Measurements from ENCODE around the gene MR1.
"Not testable (repeated sequence)": the region's sequence is repeated elsewhere in the genome, so short reads cannot be mapped to it uniquely, and the experiment has no call there.

Gene MR1

GRCh38 chr1:181032535-181032934 is 1.2 kb upstream of the MR1 start:
- DNase-seq, result no peak

DNA sequence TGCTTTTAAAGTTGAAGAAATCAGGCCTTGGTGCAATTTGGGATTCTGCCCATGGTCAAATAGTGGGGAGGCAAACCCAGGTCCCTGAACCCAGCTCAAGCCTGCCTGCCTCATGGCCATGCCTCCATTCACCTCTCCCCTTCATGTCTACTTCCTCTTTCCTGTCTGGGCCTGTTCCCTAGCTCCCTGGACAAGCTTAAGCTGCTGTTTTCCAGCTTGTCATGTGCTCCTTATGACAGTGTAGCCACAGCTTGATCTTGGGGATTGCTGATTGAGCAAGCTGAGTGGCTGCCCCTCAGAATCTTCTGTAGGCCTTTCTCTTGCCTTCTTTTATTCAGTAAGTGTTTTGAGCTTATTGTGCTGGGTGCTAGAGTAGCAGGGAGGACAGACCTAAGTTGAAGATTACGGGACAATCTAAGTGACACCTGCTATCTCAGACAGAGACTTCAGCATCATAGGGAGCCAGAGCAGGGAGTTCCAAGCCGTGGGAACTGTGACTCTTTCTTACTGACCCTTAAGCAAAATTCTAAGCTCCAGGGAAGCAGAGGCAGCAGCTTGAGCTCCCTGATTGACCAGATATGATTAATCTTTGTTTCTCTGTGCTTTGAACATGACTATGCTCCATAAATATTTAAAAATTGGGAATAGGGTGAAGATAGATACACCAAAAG is 520 bp upstream of the MR1 start:
- DNase-seq, result no peak

DNA sequence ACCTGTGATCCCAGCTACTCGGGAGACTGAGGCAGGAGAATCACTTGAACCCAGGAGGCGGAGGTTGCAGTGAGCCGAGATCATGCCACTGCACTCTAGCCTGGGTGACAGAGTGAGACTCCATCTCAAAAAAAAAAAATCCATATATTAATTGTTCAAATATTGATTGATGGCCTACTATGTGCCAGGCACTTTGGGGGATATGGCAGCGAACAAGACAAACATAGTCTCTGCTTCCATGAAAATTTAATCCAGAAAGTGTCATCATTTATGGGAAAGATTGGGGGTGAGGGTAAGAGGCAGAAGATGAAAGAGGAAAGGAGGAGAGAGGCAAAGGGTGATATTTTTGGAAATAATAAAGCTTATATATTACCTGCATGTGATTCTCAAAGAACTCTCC is 1.4 kb downstream of the MR1 start:
- DNase-seq, result not testable (repeated sequence)

GRCh38 chr1:181036107-181036836 is 2.5 kb downstream of the MR1 start:
- no peak for DNase-seq

- no peak for DNase-seq
Measured at GRCh38 chr1:181037386-181037785, 3.6 kb downstream of the MR1 start.

- DNase-seq, result peak; percentile 72
Measured at GRCh38 chr1:181038399-181038873, 4.7 kb downstream of the MR1 start.

- no peak for DNase-seq
Measured at GRCh38 chr1:181040284-181040865, 6.6 kb downstream of the MR1 start.

DNA sequence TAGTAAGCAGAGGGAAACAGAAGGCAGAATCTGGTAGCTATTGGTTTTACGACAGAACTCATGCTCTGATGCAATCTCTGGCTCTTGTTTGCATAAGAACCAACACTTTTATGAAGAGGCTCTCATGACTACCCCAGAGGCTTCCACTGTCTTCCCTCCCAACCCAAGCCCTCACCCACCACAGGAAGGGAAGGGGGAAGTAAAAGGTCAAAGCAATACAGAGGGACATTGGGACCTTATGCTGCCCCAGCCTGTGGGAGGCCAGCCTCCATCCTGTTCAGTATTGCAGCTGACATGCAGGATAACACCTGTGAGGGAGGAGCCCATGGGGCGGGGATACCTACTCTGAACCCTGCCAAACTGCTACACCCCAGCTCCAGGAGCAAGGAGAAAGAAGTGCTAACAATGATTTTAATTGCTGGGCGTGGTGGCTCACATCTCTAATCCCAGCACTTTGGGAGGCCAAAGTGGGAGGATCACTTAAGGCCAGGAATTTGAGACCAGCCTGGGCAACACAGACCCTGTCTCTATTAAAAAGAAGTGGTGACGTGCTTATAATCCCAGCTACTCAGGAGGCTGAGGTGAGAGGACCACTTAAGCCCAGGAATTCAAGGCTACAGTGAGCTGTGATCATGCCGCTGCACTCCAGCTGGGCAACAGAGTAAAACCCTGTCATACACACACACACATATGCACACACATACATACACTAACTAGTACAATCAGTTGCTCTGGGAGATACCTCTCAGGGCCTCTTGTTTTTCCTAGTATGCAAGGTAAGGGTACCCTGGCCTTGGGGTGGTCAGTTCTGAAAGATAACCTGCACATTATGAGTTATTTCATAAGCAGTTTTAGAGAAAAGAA is 9.5 kb downstream of the MR1 start:
- peak; percentile 71 for DNase-seq

DNA sequence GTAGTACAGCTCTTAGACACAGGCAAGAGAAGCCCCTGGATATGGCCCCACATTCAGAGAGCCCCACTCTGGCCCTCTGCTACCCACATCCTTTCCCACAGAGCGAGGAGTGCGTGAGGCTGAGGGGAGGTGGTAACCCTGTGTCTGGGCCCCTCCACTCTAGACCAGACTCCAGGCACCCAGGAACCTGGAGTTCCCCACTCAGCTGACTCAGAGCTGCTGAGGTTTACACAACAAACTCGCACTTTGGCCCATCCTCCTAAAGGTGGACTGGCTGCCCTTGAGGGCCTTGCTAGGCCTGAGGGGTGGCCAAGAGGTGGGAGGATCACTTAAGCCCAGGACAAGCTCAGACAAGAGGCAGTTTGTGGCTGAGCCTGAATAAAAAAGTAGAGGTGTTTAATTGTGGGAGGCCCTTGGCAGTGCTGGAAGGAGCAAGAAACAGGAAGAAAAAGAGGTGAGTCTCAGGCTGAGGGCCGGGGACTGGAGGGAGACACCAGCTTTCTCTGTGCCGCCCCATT is 10.7 kb downstream of the MR1 start:
- DNase-seq, result no peak

GRCh38 chr1:181045946-181046345 is 12.2 kb downstream of the MR1 start:
- DNase-seq, result not testable (repeated sequence)

DNA sequence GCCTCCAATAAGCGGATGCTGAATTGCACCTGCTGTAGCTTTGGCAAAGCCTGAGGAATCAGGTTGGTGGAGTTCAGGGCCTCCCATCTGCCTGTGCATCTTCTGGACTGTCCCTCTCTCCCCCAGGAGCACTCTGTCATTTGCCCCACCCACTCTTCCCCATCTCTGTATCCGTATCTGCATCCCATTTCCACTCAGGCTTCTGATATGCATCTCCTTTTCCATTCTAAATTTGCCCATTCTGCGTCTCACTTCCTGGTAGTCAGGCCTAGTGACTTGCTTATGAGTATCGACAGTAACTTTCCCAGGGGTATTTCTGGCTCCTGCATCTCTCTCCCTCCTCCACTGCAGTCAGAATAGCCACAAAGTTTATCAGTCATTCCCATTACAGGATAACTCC is 15.6 kb downstream of the MR1 start:
- no peak for DNase-seq

- DNase-seq, result no peak
Measured at GRCh38 chr1:181050922-181051321, 17.1 kb downstream of the MR1 start.

DNA sequence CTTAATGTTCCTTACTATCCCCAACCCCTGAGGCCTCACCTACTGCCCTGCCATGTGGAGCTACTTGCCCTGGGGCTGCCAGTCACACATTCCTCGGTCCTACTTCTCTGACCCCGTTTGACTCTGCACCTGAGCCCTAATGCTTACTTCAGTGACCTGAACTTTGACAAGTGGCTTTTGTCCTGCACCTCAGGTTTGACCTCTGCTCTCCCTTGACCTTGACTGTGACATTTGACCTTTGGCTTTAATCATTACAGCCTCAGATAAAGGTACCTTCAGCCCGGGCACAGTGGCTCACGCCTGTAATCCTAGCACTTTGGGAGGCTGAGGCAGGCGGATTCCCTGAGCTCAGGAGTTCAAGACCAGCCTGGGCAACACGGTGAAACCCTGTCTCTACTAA is 22.8 kb downstream of the MR1 start:
- no peak for DNase-seq

DNA sequence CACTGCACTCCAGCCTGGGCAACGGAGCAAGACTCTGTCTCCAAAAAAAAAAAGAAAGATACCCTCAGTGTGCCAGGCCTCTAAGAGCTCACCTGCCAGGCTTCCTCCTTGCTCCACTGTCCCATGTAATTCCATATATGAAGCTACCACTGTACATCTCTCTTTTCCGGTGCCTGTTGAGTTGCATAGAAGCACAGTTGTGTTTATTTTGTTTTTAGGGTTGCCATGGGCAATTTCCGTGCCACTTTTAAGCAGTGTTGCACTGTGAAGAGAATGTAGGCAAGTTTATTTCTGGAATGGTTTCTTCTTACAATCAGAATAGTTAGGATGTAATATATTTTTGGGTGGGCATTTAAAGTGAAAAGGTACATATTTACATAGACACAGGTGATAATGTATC is 23.3 kb downstream of the MR1 start:
- peak; percentile 86 for DNase-seq

DNA sequence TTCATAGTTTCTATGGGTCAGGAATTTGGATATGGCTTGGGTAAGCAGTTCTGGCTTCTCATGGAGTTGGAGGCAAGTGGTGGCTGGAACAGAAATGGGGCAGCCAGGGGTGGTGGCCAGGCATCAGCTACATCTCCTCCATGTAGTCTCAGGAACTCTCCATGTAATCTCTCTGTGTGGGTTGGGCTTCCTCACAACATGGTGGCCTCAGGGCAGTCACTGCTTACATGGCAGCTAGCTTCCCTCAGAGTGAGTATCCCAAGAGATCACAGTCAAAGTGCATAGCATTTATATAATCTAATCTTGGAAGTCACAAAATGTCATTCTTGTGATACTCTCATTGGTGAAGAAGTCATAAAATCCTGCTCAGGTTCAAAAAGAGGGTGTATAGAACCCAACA is 25.7 kb downstream of the MR1 start:
- DNase-seq, result no peak

DNA sequence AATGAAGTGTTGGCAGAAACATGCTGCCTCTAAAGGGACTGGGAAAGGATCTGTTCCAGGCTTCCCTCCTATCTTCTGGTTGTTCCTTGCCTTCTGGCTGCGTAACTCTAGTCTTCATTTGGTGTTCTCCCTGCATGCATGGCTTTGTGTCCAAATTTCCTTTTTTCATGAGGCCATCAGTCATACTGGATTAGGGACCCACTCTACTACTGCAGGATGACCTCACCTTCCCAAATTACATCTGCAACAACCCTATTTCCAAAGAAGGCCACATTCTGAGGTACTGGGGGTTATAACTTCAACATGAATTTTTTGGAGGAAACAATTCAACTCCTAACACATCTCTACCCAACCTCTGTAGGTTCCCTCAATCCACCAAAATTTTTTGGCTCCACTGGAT is 26.3 kb downstream of the MR1 start:
- no peak for DNase-seq

DNA sequence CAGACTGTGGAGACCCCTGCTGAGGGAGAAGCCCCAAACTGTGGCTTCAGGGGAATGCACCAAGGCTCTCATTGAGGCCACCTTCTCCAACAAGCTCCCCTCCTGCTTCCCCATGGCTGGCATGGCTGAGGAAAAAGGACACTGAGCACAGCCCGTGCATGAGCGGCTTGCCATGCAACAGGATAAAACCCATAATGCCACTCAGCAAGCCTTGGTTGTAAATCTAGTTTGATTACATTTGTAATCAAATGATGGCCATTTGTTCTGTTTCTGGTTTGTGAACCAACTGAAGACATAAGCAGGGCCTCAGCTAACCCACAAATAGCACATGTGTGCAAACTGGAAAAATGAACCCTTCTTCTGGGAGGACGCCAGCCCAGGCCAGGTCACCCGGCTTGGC is 27.2 kb downstream of the MR1 start:
- DNase-seq, result not testable (repeated sequence)

DNA sequence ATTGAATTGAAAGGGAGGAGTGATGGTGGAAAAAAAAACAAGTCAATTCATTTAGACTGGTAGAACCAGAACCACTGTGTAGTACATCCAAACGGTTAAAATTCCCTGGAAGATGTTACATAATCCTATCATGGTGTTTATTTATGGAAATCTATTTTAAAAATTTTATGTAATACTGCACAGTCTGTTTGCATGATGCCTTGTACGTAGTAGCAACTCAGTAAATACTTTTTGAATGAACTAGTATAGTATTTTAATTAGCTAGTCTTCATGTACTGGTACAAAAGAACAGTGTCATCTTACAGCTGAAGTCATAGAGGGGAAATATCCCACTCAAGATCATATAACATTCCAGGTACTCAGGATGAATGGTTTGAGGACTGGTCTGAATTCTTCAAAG is 27.7 kb downstream of the MR1 start:
- DNase-seq, result no peak

DNA sequence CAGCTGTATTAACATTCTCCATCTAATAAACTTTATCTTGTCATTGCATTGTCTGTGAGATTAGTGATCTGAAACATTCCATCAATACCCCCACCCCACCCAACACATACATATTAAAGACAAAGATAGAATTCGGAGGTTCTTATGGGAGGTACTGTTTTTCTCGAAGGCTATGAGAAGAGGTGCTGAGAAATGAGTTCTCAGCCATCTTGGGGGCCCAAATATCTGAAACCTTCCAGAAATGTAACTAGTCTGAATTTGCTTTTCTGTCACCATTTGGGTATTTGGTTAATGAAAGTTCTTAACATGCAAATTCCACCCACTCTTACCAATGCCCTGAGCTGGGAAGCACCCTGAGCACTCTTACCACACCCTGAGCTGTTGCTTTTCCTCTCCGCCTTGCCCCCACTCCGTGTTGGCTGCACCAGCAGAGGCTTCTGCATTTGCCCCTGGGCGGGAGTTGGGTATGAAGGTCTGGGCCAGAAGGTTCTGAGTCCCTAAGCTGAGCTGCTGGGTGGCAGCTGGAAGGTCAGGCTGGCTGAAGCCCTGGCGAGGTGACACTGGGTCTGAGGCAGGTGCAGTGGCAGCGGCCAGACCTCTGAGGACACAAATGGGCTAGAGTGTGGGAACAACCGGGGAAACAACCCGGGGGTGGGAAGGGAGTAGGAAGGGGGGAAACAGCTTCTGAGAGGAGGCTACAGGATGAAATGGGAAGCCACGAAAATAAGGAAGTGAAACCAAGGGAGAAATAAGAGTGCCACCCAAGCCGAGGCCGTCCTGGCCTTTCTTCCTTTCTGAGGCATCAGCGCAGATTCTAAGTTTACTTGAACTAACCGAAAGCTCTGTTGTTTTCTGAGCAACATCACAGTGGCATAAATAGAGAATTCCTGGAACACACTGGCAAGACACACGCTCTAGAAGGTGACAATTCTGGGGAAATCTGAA is 28.4 kb downstream of the MR1 start:
- DNase-seq, result no peak

GRCh38 chr1:181062836-181063428 is 29.1 kb downstream of the MR1 start:
- DNase-seq, result no peak

DNA sequence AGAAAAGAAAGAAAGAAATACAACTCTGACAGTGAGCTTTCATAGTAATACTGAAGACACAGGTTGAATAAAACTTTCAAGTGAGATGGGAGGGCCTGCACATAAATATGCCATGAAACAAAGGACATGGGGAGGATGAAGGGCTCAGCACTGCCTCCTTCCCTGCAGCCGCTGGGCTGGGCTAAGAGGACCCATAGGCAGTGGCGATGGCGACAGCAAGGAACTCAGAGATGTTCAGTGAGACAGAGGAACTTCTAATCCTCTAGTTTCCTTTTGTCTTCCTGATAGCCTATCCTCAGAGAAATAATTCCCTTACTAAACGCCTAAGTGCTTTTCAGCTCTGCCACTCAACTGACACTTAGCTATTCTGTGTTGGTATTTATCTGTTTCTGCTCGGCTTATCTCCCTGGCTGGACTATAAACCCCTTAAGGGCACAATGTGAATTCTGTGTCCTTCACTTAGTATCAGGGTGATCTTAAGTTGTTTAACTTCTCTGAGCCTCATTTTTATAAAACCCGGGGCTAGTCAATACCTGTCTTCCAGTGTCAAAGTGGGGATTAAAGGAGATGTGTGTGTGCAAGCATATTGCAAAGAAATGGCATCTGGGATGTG is 30.3 kb downstream of the MR1 start:
- no peak for DNase-seq
